Panc1 (cell line): Measurements from ENCODE around the gene HPF1. TPM values are rescaled to one million over a fixed set of nuclear protein-coding genes. Genes with fewer than 3 reads are reported as not detected.
"Not testable (repeated sequence)": the region's sequence is repeated elsewhere in the genome, so short reads cannot be mapped to it uniquely, and the experiment has no call there.

ENCODE experiments used
- ATAC-seq: fragments of 200-7000 bp; cut with Tn5 transposase; 2 replicates; pipeline ENCODE4 v1.9.1; 2020; ENCODE audit warnings: mild to moderate bottlenecking, moderate library complexity
- Bru-seq: library from RNA; stranded (reverse); fragments of 400-500 nt; gene quantifications from one replicate; lab custom pipeline; 2021; lab: Mats Ljungman, UMichigan
- BruChase-seq, 2 experiments: library from RNA; stranded (reverse); fragments of 400-500 nt; gene quantifications; one replicate each; lab custom pipeline; 2021; lab: Mats Ljungman, UMichigan
- BruUV-seq: library from RNA; stranded (reverse); fragments of 400-500 nt; replicated peaks from 2 replicates; lab custom pipeline; 2021; lab: Mats Ljungman, UMichigan
- CTCF ChIA-PET: fragments of 300-600 bp; sonication (Branson Sonifier 250); formaldehyde crosslinking; loops from one replicate; lab custom pipeline; 2022; ENCODE audit warnings: antibody characterized with exemption; lab: Charles Lee
- POLR2A ChIA-PET: fragments of 300-600 bp; sonication (Branson Sonifier 250); formaldehyde crosslinking; loops from one replicate; lab custom pipeline; 2022; ENCODE audit warnings: antibody characterized with exemption; lab: Charles Lee
- DNase-seq: peaks from one replicate; pipeline ENCODE4 v3.0.0-alpha.2; 2010; ENCODE audit warnings: low read depth, low spot score
- H3K27ac ChIP-seq: 2 replicates; pipeline ENCODE4 v1.5.1; 2011; ENCODE audit warnings: mild to moderate bottlenecking, low read length, inconsistent platforms
- H3K27me3 ChIP-seq: fragments of 200-500 bp; sonication (Bioruptor generic); 2 replicates; pipeline ENCODE4 v1.6.0; 2014; ENCODE audit warnings: low read length, inconsistent platforms; ENCODE audit not compliant: control insufficient read depth, insufficient read depth
- H3K36me3 ChIP-seq: fragments of 200-500 bp; sonication (Bioruptor generic); 2 replicates; pipeline ENCODE4 v1.5.1; 2014; ENCODE audit warnings: inconsistent platforms, mild to moderate bottlenecking, low read length, moderate library complexity; ENCODE audit not compliant: control insufficient read depth, insufficient read depth
- H3K4me1 ChIP-seq: 2 replicates; pipeline ENCODE4 v1.5.1; 2011; ENCODE audit warnings: inconsistent platforms, mild to moderate bottlenecking, low read length, moderate library complexity; ENCODE audit not compliant: control insufficient read depth, insufficient read depth
- H3K4me3 ChIP-seq, 2 experiments: 2 replicates each; pipeline ENCODE4 v1.5.1; 2011 to 2012; ENCODE audit warnings: low read depth in 2 of 2, low read length in 2 of 2, mild to moderate bottlenecking in 2 of 2, inconsistent platforms in 1 of 2, moderate library complexity in 1 of 2
- H3K9me3 ChIP-seq: fragments of 200-500 bp; sonication (Bioruptor generic); 2 replicates; pipeline ENCODE4 v1.5.1; 2014; ENCODE audit warnings: low read depth, mild to moderate bottlenecking, inconsistent platforms, low read length, moderate library complexity; ENCODE audit not compliant: control insufficient read depth, insufficient read depth
- POLR2AphosphoS5 ChIP-seq: IDR thresholded peaks from 2 replicates; pipeline ENCODE4 v1.6.1; 2012; ENCODE audit warnings: mild to moderate bottlenecking, low read depth, low read length, moderate library complexity
- SIN3A ChIP-seq: IDR thresholded peaks from 2 replicates; pipeline ENCODE4 v1.6.1; 2012; ENCODE audit warnings: low read depth, mild to moderate bottlenecking, low read length, moderate library complexity, borderline replicate concordance; ENCODE audit not compliant: insufficient read depth
- TCF7L2 ChIP-seq: IDR thresholded peaks from 2 replicates; pipeline ENCODE4 v1.6.1; 2011; ENCODE audit warnings: mild to moderate bottlenecking, low read depth, low read length, inconsistent platforms
- in situ Hi-C: cut with HindIII; loops from 2 replicates; pipeline ENCODE4 v1.10.0; 2016; ENCODE audit warnings: low sequenced_read_pairs, low pct_unique_long_range_greater_than_20kb
- intact Hi-C: fragments of 100-400 bp; cut with micrococcal nuclease; formaldehyde crosslinking; loops from one replicate; pipeline ENCODE4 v1.10.0; 2022; ENCODE audit not compliant: unreplicated experiment
- long read RNA-seq: library from polyadenylated mRNA; unstranded; transcript quantifications from one replicate; pipeline ENCODE4 v2.0.0, GENCODE V29; 2021; ENCODE audit not compliant: unreplicated experiment
- polyA plus RNA-seq: library from polyadenylated mRNA; unstranded; fragments of >200 nt; gene quantifications from one replicate; pipeline ENCODE4 v1.2.1, GENCODE V29; 2012; ENCODE audit warnings: missing spikeins; ENCODE audit not compliant: insufficient read length
- total RNA-seq: library from RNA; stranded (reverse); gene quantifications from one replicate; pipeline ENCODE4 v1.2.1, GENCODE V29; 2021; ENCODE audit not compliant: unreplicated experiment
- TF ChIP-seq, protein P1 (sequence below): fragments of 450-650 bp; IDR thresholded peaks from 2 replicates; pipeline ENCODE4 v1.5.1; 2017; ENCODE audit warnings: mild to moderate bottlenecking
- TF ChIP-seq, protein P2 (sequence below), 2 experiments: IDR thresholded peaks; 2 replicates each; pipeline ENCODE4 v1.6.1; 2011 to 2012; ENCODE audit warnings: low read depth in 2 of 2, control low read depth in 1 of 2, low read length in 1 of 2, mild to moderate bottlenecking in 1 of 2, moderate library complexity in 1 of 2; ENCODE audit not compliant: insufficient read depth in 1 of 2

Gene HPF1
- total RNA-seq, result 21.4 TPM
- 7.5 TPM for polyA plus RNA-seq
- Bru-seq, nascent RNA, result percentile 62 among the genes with signal in this experiment
- percentile 58 among the genes with signal in this experiment for BruChase-seq, experiment 1, labeled RNA remaining after a 2-hour chase
- percentile 65 among the genes with signal in this experiment for BruChase-seq, experiment 2, labeled RNA remaining after a 6-hour chase
- long read RNA-seq, transcript HPF1-201 (8 exons, 1,230 nt), result major isoform, 24 of 45 reads
- long read RNA-seq, partial matches to known transcripts, result 5 of 45 reads
- long read RNA-seq, other reads (novel, unspliced or antisense), result 16 of 45 reads

DNA sequence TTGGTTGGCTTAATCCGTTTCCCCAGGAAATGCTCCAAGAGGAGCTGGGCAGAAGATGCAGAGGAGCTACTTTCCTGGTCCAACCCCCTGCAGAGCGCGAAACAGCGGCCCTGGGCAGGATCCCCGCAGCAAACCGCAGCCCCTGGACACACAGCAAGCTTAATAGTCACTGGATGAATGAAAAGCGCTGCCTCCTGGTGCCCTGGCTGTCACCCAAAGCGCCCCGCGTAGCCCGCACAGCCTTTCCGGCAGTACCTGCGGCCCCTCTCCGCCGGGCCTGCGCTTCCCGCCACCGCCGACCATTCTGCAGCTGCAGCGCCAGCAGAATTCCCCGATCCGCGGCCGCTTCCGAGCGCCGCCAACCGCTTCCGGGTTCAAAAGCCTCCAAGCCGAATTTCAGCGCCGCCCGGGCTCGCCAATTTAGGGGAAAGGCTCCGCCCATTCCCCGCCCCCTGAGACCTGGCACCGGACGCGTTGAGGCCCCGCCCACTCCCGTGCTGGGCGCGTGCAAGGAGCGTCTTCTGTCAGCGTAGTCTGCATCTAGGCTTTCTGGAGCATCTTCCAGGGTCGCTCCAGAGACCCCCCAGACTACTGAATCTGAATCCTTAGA lies at the start of gene HPF1:
HPF1 (minus strand) TSS at position 370 of the 610 bp plus-strand sequence; CDS start at position 303, 67 bp downstream.
- Histone ChIP-seq H3K4me3 (peak within 1 kb of the TSS; percentile 87 to 92), H3K36me3 (peaks cover 1% of the 10 kb centered on the region; the same call in 1 of the 2 replicates), H3K27ac (peak within 1 kb of the TSS; percentile 84), H3K4me1 (peaks cover 6% of the 10 kb centered on the region), H3K9me3 (no peaks in the 10 kb centered on the region), H3K27me3 (no peaks in the 10 kb centered on the region)
- TF ChIP-seq, protein P1, sequence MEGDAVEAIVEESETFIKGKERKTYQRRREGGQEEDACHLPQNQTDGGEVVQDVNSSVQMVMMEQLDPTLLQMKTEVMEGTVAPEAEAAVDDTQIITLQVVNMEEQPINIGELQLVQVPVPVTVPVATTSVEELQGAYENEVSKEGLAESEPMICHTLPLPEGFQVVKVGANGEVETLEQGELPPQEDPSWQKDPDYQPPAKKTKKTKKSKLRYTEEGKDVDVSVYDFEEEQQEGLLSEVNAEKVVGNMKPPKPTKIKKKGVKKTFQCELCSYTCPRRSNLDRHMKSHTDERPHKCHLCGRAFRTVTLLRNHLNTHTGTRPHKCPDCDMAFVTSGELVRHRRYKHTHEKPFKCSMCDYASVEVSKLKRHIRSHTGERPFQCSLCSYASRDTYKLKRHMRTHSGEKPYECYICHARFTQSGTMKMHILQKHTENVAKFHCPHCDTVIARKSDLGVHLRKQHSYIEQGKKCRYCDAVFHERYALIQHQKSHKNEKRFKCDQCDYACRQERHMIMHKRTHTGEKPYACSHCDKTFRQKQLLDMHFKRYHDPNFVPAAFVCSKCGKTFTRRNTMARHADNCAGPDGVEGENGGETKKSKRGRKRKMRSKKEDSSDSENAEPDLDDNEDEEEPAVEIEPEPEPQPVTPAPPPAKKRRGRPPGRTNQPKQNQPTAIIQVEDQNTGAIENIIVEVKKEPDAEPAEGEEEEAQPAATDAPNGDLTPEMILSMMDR, result no peak
- TF ChIP-seq SIN3A (peak; percentile 5; the same call in 1 of the 2 replicates), POLR2AphosphoS5 (peak; percentile 57), TCF7L2 (no peak)
- DNase-seq (peak; percentile 48), ATAC-seq (peak; percentile 97)
- BruUV-seq, result no TSS peak
- intact Hi-C loops, result no loop called here
- ChIA-PET POLR2A (no interaction called here), CTCF (no interaction called here)
- in situ Hi-C loops, result no loop called here

DNA sequence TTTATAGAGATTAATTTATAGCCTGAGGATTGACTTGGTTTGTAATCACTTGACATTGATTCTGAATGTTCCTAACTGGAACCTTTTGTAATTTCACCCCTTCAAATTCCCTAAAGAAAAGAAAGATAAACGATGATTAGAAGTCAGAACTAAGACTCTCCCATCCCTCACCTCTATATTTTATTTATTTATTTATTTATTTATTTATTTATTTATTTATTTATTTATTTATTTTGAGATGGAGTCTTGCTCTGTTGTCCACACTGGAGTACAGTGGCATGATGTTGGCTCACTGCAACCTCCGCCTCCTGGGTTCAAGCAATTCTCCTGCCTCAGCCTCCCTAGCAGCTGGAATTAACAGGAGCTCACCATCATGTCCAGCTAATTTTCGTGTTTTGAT lies 49.0 kb upstream of the HPF1 start:
- POLR2A ChIA-PET, CTCF ChIA-PET: not testable (repeated sequence)

DNA sequence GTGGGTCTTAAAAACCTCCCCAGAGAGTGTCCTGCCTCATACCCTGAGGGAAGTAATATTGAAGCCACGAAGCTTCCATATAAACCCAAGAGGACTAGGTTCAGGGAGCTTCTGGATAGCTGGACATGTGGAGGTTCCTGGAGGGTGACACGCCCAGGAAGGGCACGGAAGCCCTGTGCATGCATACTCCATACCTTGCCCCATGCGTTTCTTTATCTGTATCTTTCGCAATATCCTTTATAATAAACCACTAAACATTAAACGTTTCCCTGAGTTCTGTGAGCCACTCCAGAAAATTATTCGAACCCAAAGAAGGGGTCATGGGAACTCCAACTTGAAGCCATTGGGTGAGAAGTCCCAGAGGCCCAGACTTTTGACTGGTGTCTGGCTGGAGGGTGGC lies 45.7 kb upstream of the HPF1 start:
- H3K4me1 ChIP-seq, result no peaks in the 10 kb centered on the region
- no peaks in the 10 kb centered on the region for H3K9me3 ChIP-seq
- intact Hi-C loops, result no loop called here
- no peak for TF ChIP-seq SIN3A
- BruUV-seq, result no TSS peak
- in situ Hi-C loops, result loop anchor here (25.0 kb wide), 1 partner anchor 234 kb away; the partner anchor contains the start of gene MFAP3L
- DNase-seq, result no peak
- H3K36me3 ChIP-seq, result no peaks in the 10 kb centered on the region
- POLR2A ChIA-PET, result no interaction called here
- no peak overlapping the region for H3K27ac ChIP-seq
- H3K27me3 ChIP-seq, result no peaks in the 10 kb centered on the region
- CTCF ChIA-PET, result no interaction called here
- ATAC-seq, result no peak
- H3K4me3 ChIP-seq, result no peak overlapping the region

More for the DNA sequence above, 49.0 kb upstream of the HPF1 start:
- intact Hi-C loops, DNase-seq, H3K9me3 ChIP-seq, H3K4me3 ChIP-seq, H3K4me1 ChIP-seq, H3K36me3 ChIP-seq, BruUV-seq, ATAC-seq, H3K27me3 ChIP-seq, H3K27ac ChIP-seq: not testable (repeated sequence)
- in situ Hi-C loops, result loop anchor here (25.0 kb wide), 1 partner anchor 231 kb away; the partner anchor contains the start of gene MFAP3L

DNA sequence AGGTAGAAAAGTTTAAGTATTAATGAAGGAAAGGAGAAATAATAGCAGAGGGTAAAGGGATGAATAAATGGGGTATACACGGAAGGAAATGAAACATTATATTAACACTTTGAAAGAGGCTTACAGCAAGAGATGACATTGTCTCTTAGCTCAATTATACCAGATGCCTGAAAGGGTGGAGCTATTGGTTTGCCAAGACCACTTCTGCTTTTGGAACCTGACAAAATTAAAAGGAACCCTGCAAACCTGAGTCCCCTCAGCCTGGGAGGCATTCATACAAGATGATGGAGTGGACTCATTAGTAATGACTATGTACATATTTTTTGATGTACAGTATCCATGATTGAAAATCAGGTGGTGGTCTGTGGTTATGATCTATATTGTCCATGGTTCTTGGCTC lies 45.1 kb upstream of the HPF1 start:
- no peak for TF ChIP-seq SIN3A
- TF ChIP-seq POLR2AphosphoS5, result no peak
- TF ChIP-seq, protein P1, result no peak
- no peak for TF ChIP-seq TCF7L2
- TF ChIP-seq, protein P2, sequence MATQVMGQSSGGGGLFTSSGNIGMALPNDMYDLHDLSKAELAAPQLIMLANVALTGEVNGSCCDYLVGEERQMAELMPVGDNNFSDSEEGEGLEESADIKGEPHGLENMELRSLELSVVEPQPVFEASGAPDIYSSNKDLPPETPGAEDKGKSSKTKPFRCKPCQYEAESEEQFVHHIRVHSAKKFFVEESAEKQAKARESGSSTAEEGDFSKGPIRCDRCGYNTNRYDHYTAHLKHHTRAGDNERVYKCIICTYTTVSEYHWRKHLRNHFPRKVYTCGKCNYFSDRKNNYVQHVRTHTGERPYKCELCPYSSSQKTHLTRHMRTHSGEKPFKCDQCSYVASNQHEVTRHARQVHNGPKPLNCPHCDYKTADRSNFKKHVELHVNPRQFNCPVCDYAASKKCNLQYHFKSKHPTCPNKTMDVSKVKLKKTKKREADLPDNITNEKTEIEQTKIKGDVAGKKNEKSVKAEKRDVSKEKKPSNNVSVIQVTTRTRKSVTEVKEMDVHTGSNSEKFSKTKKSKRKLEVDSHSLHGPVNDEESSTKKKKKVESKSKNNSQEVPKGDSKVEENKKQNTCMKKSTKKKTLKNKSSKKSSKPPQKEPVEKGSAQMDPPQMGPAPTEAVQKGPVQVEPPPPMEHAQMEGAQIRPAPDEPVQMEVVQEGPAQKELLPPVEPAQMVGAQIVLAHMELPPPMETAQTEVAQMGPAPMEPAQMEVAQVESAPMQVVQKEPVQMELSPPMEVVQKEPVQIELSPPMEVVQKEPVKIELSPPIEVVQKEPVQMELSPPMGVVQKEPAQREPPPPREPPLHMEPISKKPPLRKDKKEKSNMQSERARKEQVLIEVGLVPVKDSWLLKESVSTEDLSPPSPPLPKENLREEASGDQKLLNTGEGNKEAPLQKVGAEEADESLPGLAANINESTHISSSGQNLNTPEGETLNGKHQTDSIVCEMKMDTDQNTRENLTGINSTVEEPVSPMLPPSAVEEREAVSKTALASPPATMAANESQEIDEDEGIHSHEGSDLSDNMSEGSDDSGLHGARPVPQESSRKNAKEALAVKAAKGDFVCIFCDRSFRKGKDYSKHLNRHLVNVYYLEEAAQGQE (IDR thresholded peaks at IDR 0.05; ENCODE audit: insufficient read depth in 1 of 2, low read depth in 2 of 2, low read length in 1 of 2), result no peak
- Histone ChIP-seq H3K27me3 (no peaks in the 10 kb centered on the region), H3K36me3 (no peaks in the 10 kb centered on the region), H3K9me3 (no peaks in the 10 kb centered on the region), H3K4me1 (no peaks in the 10 kb centered on the region), H3K27ac (no peak overlapping the region), H3K4me3 (no peak overlapping the region)
- ChIA-PET CTCF (no interaction called here), POLR2A (no interaction called here)
- intact Hi-C loops, result no loop called here
- no TSS peak for BruUV-seq
- ATAC-seq, result no peak
- DNase-seq, result no peak
- in situ Hi-C loops, result loop anchor here (25.0 kb wide), 1 partner anchor 234 kb away; the partner anchor contains the start of gene MFAP3L
